ENCODE results near the gene ARHGEF26.

ARHGEF26 gene

GRCh38 chr3:154121701-154122551 is 736 bp downstream of the ARHGEF26 start:
- TF ChIP-seq, protein P1, sequence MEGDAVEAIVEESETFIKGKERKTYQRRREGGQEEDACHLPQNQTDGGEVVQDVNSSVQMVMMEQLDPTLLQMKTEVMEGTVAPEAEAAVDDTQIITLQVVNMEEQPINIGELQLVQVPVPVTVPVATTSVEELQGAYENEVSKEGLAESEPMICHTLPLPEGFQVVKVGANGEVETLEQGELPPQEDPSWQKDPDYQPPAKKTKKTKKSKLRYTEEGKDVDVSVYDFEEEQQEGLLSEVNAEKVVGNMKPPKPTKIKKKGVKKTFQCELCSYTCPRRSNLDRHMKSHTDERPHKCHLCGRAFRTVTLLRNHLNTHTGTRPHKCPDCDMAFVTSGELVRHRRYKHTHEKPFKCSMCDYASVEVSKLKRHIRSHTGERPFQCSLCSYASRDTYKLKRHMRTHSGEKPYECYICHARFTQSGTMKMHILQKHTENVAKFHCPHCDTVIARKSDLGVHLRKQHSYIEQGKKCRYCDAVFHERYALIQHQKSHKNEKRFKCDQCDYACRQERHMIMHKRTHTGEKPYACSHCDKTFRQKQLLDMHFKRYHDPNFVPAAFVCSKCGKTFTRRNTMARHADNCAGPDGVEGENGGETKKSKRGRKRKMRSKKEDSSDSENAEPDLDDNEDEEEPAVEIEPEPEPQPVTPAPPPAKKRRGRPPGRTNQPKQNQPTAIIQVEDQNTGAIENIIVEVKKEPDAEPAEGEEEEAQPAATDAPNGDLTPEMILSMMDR (IDR thresholded peaks at IDR 0.05; ENCODE audit: insufficient read depth, missing control alignments): no peak
- FAIRE-seq (no peak), DNase-seq (ENCODE audit: insufficient read length, low spot score) (no peak)

DNA sequence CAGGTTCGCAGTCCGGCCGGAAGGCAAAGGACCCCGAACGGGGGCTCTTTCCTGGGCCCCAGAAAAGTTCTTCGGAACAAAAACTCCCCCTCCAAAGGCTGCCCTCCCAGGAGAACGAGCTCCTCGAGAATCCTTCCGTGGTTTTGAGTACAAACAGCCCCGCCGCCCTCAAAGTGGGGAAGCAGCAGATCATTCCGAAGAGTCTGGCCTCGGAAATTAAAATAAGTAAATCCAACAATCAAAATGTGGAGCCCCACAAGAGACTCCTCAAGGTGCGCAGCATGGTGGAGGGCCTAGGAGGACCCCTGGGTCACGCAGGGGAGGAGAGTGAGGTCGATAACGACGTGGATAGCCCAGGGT is 1.3 kb downstream of the ARHGEF26 start:
- FAIRE-seq (no peak), DNase-seq (ENCODE audit: insufficient read length, low spot score) (no peak)
- TF ChIP-seq, protein P1 (IDR thresholded peaks at IDR 0.05; ENCODE audit: insufficient read depth, missing control alignments): no peak

DNA sequence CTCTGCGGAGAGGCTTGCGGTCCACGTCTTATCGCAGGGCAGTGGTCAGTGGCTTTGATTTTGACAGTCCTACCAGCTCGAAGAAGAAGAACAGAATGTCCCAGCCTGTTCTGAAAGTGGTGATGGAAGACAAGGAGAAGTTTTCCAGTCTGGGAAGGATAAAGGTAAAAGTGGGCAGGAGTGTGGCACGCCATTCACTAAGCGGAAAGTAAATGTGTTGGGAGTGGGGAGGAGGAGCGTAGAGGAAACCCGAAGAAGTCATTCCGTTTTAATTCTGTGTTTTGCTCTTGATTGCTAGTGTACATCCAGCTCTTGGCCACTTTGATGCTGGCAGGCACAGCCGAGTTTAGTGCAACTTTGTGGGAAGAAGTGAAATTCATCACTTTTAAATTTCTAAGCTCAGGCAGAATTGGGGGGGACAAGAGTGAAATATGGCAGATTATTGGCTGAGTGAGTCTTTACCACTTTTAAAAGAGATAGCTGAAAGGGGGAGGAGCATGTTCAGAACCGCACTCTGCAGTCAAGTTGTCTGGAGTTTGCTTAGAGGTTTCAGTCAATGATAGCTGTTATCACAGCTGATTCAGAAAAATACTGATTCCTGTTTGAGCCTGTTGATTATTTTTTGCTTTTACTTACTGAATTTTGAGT is 1.8 kb downstream of the ARHGEF26 start:
- no peak for FAIRE-seq
- DNase-seq (ENCODE audit: insufficient read length, low spot score): no peak
- TF ChIP-seq, protein P1 (IDR thresholded peaks at IDR 0.05; ENCODE audit: insufficient read depth, missing control alignments): no peak

DNA sequence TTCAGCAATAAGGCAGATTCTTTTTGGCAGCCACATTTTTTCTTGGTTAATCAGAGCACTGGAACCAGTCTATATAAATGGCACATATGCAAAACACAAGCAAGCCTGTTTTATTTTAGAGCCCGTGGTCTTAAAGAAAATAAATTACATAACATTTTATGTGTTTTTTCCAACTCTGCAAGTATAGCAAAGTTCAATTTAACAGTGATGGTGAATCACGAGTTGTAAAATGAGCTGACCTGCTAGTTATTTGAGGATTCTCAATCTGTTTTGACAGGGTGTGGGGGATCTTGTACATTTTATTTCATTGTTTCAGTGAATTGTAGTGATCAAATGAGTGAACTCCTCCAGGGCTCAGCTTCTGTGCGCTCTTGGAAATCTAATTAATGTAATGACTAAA is 2.7 kb downstream of the ARHGEF26 start:
- TF ChIP-seq, protein P1 (IDR thresholded peaks at IDR 0.05; ENCODE audit: insufficient read depth, missing control alignments): no peak
- no peak for DNase-seq (ENCODE audit: insufficient read length, low spot score)
- no peak for FAIRE-seq

DNA sequence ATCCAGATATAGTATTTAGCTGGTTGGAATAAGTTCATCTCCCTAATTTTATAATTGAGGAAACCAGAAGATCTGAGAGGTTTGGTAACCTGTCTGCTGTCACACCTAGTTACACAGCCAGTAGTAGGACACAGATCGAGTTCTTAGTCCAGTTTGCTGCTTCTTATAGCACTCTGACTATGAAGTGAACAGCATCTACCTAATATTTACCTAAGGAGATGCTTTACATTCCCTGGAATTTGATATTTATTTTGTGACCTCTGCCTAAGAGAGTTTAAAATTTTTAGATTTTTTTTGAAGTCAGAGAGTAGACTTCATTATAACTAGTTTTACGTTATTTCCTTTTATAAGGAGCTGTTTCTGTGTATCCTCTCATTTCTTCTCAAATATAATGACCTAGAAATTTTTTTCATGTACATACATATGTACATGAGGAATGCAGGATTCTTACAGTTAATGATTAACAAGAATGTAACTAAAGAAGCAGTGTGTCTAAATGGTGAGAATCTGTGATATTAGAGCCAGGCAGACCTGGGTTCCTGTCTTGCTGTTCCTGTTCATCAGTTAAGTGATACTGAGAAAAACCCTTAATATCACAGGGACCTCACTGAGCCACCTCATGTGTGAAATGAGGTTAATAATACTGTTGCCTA is 4.3 kb downstream of the ARHGEF26 start:
- TF ChIP-seq, protein P1 (IDR thresholded peaks at IDR 0.05; ENCODE audit: insufficient read depth, missing control alignments): no peak
- DNase-seq (ENCODE audit: insufficient read length, low spot score): no peak
- FAIRE-seq: no peak

- FAIRE-seq (no peak), DNase-seq (ENCODE audit: insufficient read length, low spot score) (no peak)
- TF ChIP-seq, protein P1 (IDR thresholded peaks at IDR 0.05; ENCODE audit: insufficient read depth, missing control alignments): no peak
Measured at GRCh38 chr3:154126651-154127050, 5.5 kb downstream of the ARHGEF26 start.

All from D721Med (cell line).